Fibroblast of lung (primary cell): ENCODE data around the gene ADGRE3. TPM values are rescaled to one million over a fixed set of nuclear protein-coding genes. Genes with fewer than 3 reads are reported as not detected.

Experiments
- DNase-seq, 2 donors: peaks; one replicate each; pipeline versions ENCODE4 v3.0.0 to v3.0.0-alpha.2; 2010; ENCODE audit warnings: low read depth in 2 of 2
- H2AFZ ChIP-seq: 2 replicates; pipeline ENCODE4 v1.5.1; 2012; ENCODE audit warnings: low read length, control low read depth, inconsistent platforms
- H3K27ac ChIP-seq: 2 replicates; pipeline ENCODE4 v1.5.1; 2011; ENCODE audit warnings: low read length, control low read depth; ENCODE audit not compliant: insufficient read depth
- H3K27me3 ChIP-seq: 2 replicates; pipeline ENCODE4 v1.5.1; 2011; ENCODE audit warnings: mild to moderate bottlenecking, low read length; ENCODE audit not compliant: control insufficient read depth, insufficient read depth
- H3K36me3 ChIP-seq: 2 replicates; pipeline ENCODE4 v1.5.1; 2011; ENCODE audit warnings: low read length; ENCODE audit not compliant: control insufficient read depth, insufficient read depth
- H3K4me1 ChIP-seq: 2 replicates; pipeline ENCODE4 v1.5.1; 2011; ENCODE audit warnings: low read length; ENCODE audit not compliant: control insufficient read depth, insufficient read depth; ENCODE audit errors: extremely low read depth
- H3K4me2 ChIP-seq: 2 replicates; pipeline ENCODE4 v1.5.1; 2011; ENCODE audit warnings: low read length, control low read depth; ENCODE audit not compliant: insufficient read depth; ENCODE audit errors: extremely low read depth
- H3K4me3 ChIP-seq, 4 experiments: fragments of 200-600 bp in 1 of 4; sonication (generic) in 1 of 4; replicated peaks in 1 of 4; 2 replicates each; pipeline ENCODE4 v1.5.1; 2011 to 2016; ENCODE audit warnings: low read length in 4 of 4, low read depth in 3 of 4, mild to moderate bottlenecking in 3 of 4, control low read depth in 2 of 4, inconsistent platforms in 1 of 4, mixed read lengths in 1 of 4; ENCODE audit not compliant: insufficient read depth in 1 of 4; ENCODE audit errors: control extremely low read depth in 1 of 4
- H3K79me2 ChIP-seq: 2 replicates; pipeline ENCODE4 v1.5.1; 2012; ENCODE audit warnings: mild to moderate bottlenecking, low read length, inconsistent platforms; ENCODE audit not compliant: control insufficient read depth, insufficient read depth
- H3K9ac ChIP-seq: 2 replicates; pipeline ENCODE4 v1.5.1; 2011; ENCODE audit warnings: mild to moderate bottlenecking, low read length, control low read depth; ENCODE audit not compliant: insufficient read depth
- H3K9me3 ChIP-seq: 2 replicates; pipeline ENCODE4 v1.5.1; 2012; ENCODE audit warnings: low read depth, low read length; ENCODE audit not compliant: control insufficient read depth, insufficient read depth
- H4K20me1 ChIP-seq: 2 replicates; pipeline ENCODE4 v1.5.1; 2011; ENCODE audit warnings: low read length; ENCODE audit not compliant: control insufficient read depth, insufficient read depth; ENCODE audit errors: extremely low read depth
- CTCF ChIP-seq, 2 donors: IDR thresholded peaks in 1 of 2; conservative IDR thresholded peaks in 1 of 2; 1 replicate in 1 of 2; 2 replicates in 1 of 2; pipeline ENCODE4 v1.5.1; 2011 to 2012; ENCODE audit warnings: low read length in 2 of 2, control low read depth in 1 of 2, inconsistent platforms in 1 of 2, low read depth in 1 of 2, mild to moderate bottlenecking in 1 of 2
- EZH2 ChIP-seq: IDR thresholded peaks from 2 replicates; pipeline ENCODE4 v1.5.1; 2012; ENCODE audit warnings: low read length, control low read depth, mild to moderate bottlenecking; ENCODE audit errors: missing control alignments
- polyA plus RNA-seq, 2 donors: library from polyadenylated mRNA; depleted of rRNA in 1 of 2; stranded (reverse) in 1 of 2; unstranded in 1 of 2; fragments of >200 nt; gene quantifications; 2 replicates each; pipeline ENCODE4 v1.2.1, GENCODE V29; 2011 to 2012; ENCODE audit warnings: missing spikeins in 1 of 2
- total RNA-seq: library from RNA; depleted of rRNA; stranded (reverse); fragments of >200 nt; gene quantifications from 2 replicates; pipeline ENCODE4 v1.2.1, GENCODE V29; 2014

ADGRE3 gene
- total and polyA plus RNA-seq, 2 donors (not counting 1 experiment from before 2014, with no cell fraction given), result not detected

GRCh38 chr19:14655726-14656125 is 18.9 kb downstream of the ADGRE3 start:
- Histone ChIP-seq H3K9me3 (no peaks in the 10 kb centered on the region), H3K4me2 (no peak overlapping the region), H3K27me3 (no peaks in the 10 kb centered on the region), H3K36me3 (no peaks in the 10 kb centered on the region), H3K4me1 (no peaks in the 10 kb centered on the region), H3K79me2 (no peaks in the 10 kb centered on the region), H3K9ac (no peak overlapping the region), H3K4me3 (no peak overlapping the region), H3K27ac (no peak overlapping the region), H2AFZ (no peak overlapping the region), H4K20me1 (no peaks in the 10 kb centered on the region)
- no peak for TF ChIP-seq CTCF (conservative IDR thresholded peaks at IDR 0.05 in 1 of 2, IDR thresholded peaks at IDR 0.05 in 1 of 2; ENCODE audit: low read depth in 1 of 2, low read length in 2 of 2)
- no peak for TF ChIP-seq EZH2
- no peak for DNase-seq

- DNase-seq, result no peak
- Histone ChIP-seq H3K79me2 (no peaks in the 10 kb centered on the region), H3K9me3 (no peaks in the 10 kb centered on the region), H3K4me2 (no peak overlapping the region), H3K9ac (no peak overlapping the region), H3K27ac (no peak overlapping the region), H3K4me1 (no peaks in the 10 kb centered on the region), H4K20me1 (no peaks in the 10 kb centered on the region), H3K27me3 (no peaks in the 10 kb centered on the region), H3K4me3 (no peak overlapping the region), H3K36me3 (no peaks in the 10 kb centered on the region), H2AFZ (no peak overlapping the region)
- TF ChIP-seq EZH2 (no peak), CTCF (conservative IDR thresholded peaks at IDR 0.05 in 1 of 2, IDR thresholded peaks at IDR 0.05 in 1 of 2; ENCODE audit: low read depth in 1 of 2, low read length in 2 of 2) (no peak)
Observed at GRCh38 chr19:14654786-14655560, 19.7 kb downstream of the ADGRE3 start.

- no peak overlapping the region for H3K9ac ChIP-seq
- no peaks in the 10 kb centered on the region for H3K36me3 ChIP-seq
- H3K27ac ChIP-seq, result no peak overlapping the region
- TF ChIP-seq CTCF (conservative IDR thresholded peaks at IDR 0.05 in 1 of 2, IDR thresholded peaks at IDR 0.05 in 1 of 2; ENCODE audit: low read depth in 1 of 2, low read length in 2 of 2) (no peak), EZH2 (no peak)
- H3K9me3 ChIP-seq, result no peaks in the 10 kb centered on the region
- no peak overlapping the region for H3K4me2 ChIP-seq
- H3K4me1 ChIP-seq, result no peaks in the 10 kb centered on the region
- no peak overlapping the region for H2AFZ ChIP-seq
- H3K79me2 ChIP-seq, result no peaks in the 10 kb centered on the region
- H3K4me3 ChIP-seq, result no peak overlapping the region
- DNase-seq, result no peak
- no peaks in the 10 kb centered on the region for H3K27me3 ChIP-seq
- H4K20me1 ChIP-seq, result no peaks in the 10 kb centered on the region
Observed at GRCh38 chr19:14650161-14650560, 24.5 kb downstream of the ADGRE3 start.
